ENCODE results near the gene ENTR1. TPM values are rescaled to one million over a fixed set of nuclear protein-coding genes. Genes with fewer than 3 reads are reported as not detected.

ENTR1 gene
- total RNA-seq, 3 donors from 2014 or later, result 27.8 to 47.6 (median 33.2) TPM

- TF ChIP-seq CTCF (IDR thresholded peaks at IDR 0.05), result no peak
- Histone ChIP-seq H3K4me3 (no peak overlapping the region), H3K4me1 (ENCODE audit: low read depth) (no peaks in the 10 kb centered on the region), H3K36me3 (ENCODE audit: low read depth) (no peaks in the 10 kb centered on the region), H3K9me3 (no peaks in the 10 kb centered on the region)
- DNase-seq (no peak), ATAC-seq (no peak)
- intact Hi-C loops (cut with DNase I, micrococcal nuclease), result no loop called here
Observed at GRCh38 chr9:136353757-136354488, 56.5 kb downstream of the ENTR1 start.

GRCh38 chr9:136353088-136353487 lies 57.3 kb downstream of the ENTR1 start:
- Histone ChIP-seq H3K36me3 (ENCODE audit: low read depth) (no peaks in the 10 kb centered on the region), H3K4me3 (no peak overlapping the region), H3K9me3 (no peaks in the 10 kb centered on the region), H3K4me1 (ENCODE audit: low read depth) (no peaks in the 10 kb centered on the region)
- intact Hi-C loops (cut with DNase I, micrococcal nuclease), result no loop called here
- TF ChIP-seq CTCF (IDR thresholded peaks at IDR 0.05), result no peak
- ATAC-seq (no peak), DNase-seq (no peak)

- Histone ChIP-seq H3K4me3 (no peak overlapping the region), H3K36me3 (ENCODE audit: low read depth) (no peaks in the 10 kb centered on the region), H3K4me1 (ENCODE audit: low read depth) (no peaks in the 10 kb centered on the region), H3K9me3 (no peaks in the 10 kb centered on the region)
- no peak for DNase-seq
- TF ChIP-seq CTCF (IDR thresholded peaks at IDR 0.05), result no peak
- intact Hi-C loops (cut with DNase I, micrococcal nuclease), result no loop called here
- ATAC-seq, result no peak
Observed at GRCh38 chr9:136352682-136353081, 57.7 kb downstream of the ENTR1 start.

Other genes starting within 250 kb of the ENTR1 start
- gene LHX3, start 205.5 kb downstream of the ENTR1 start, total RNA-seq, result not detected
- 1 to 10 TPM; 6.1 to 8.1 (median 7.1) TPM for gene QSOX2, start 164.8 kb downstream of the ENTR1 start, total RNA-seq
- gene CCDC187, start 106.5 kb downstream of the ENTR1 start, total RNA-seq, result under 1 TPM; 0.19 to 0.93 (median 0.48) TPM
- 10 to 100 TPM in 1 of 3 donors, 1 to 10 TPM in 2; 2.4 to 15.0 (median 4.2) TPM for gene GPSM1, start 83.1 kb downstream of the ENTR1 start, total RNA-seq
- gene DNLZ, start 46.9 kb downstream of the ENTR1 start, total RNA-seq, result 10 to 100 TPM in 2 of 3 donors, 1 to 10 TPM in 1; 9.3 to 17.1 (median 10.8) TPM
- 1 to 10 TPM; 2.2 to 2.4 (median 2.2) TPM for gene CARD9, start 36.9 kb downstream of the ENTR1 start, total RNA-seq
- gene SNAPC4, start 10.4 kb downstream of the ENTR1 start, total RNA-seq, result 1 to 10 TPM; 7.4 to 7.6 (median 7.6) TPM
- gene PMPCA, start within 50 bp of the ENTR1 start, total RNA-seq, result 10 to 100 TPM; 42.1 to 50.7 (median 45.1) TPM
- gene INPP5E, start 29.2 kb upstream of the ENTR1 start, total RNA-seq, result 10 to 100 TPM in 1 of 3 donors, 1 to 10 TPM in 2; 9.5 to 14.4 (median 9.6) TPM
- gene SEC16A, start 72.4 kb upstream of the ENTR1 start, total RNA-seq, result 10 to 100 TPM; 60.0 to 69.5 (median 69.3) TPM
- gene NOTCH1, start 135.4 kb upstream of the ENTR1 start, total RNA-seq, result 100 to 1,000 TPM in 1 of 3 donors, 10 to 100 TPM in 2; 59.0 to 101 (median 72.6) TPM